A549 (cell line): ENCODE measurements around the gene TIGD2. TPM values are rescaled to one million over a fixed set of nuclear protein-coding genes. Genes with fewer than 3 reads are reported as not detected.

Experiments
- ATAC-seq, 2 experiments: fragments of 200-7000 bp in 1 of 2; fragments of >200 bp in 1 of 2; cut with Nextera tagmentation in 1 of 2; cut with Tn5 transposase in 1 of 2; 3 replicates each; pipeline versions ENCODE4 v1.8.0 to v1.9.1; 2018 to 2020; ENCODE audit warnings: mild to moderate bottlenecking in 1 of 2, moderate library complexity in 1 of 2
- CTCF ChIA-PET: fragments of 300-600 bp; sonication (Branson Sonifier 250); formaldehyde crosslinking; extraction: SDS; loops from one replicate; lab custom pipeline; 2021; ENCODE audit warnings: antibody characterized with exemption, inconsistent platforms; lab: Yijun Ruan, JAX
- POLR2A ChIA-PET: fragments of 350-600 bp; formaldehyde crosslinking; extraction: SDS; loops from one replicate; lab custom pipeline; 2021; ENCODE audit warnings: antibody characterized with exemption, inconsistent platforms; lab: Yijun Ruan, JAX
- DNase-seq, 2 experiments: peaks; one replicate each; pipeline versions ENCODE4 v3.0.0 to v3.0.0-alpha.2; 2011 to 2016; ENCODE audit warnings: low read depth in 1 of 2, low spot score in 1 of 2
- FAIRE-seq: peaks from 2 replicates; lab custom pipeline; 2011; peaks lifted over from hg19 to GRCh38; lab: Jason Lieb, UNC
- H3K27ac ChIP-seq, 2 experiments: fragments of >200 bp; sonication (Bioruptor Twin); formaldehyde crosslinking; 3 replicates each; pipeline ENCODE4 v1.5.1; 2016 to 2017
- H3K4me1 ChIP-seq: fragments of >200 bp; sonication (Bioruptor Twin); formaldehyde crosslinking; 3 replicates; pipeline ENCODE4 v1.6.1; 2016
- H3K4me2 ChIP-seq: fragments of >200 bp; sonication (Bioruptor Twin); formaldehyde crosslinking; 3 replicates; pipeline ENCODE4 v1.6.1; 2016
- H3K4me3 ChIP-seq: fragments of >200 bp; sonication (Bioruptor Twin); formaldehyde crosslinking; 3 replicates; pipeline ENCODE4 v1.5.1; 2016
- H3K9me3 ChIP-seq: fragments of >200 bp; sonication (Bioruptor Twin); formaldehyde crosslinking; 3 replicates; pipeline ENCODE4 v1.6.1; 2016
- BCL3 ChIP-seq: fragments of >200 bp; sonication (Bioruptor Twin); formaldehyde crosslinking; IDR thresholded peaks from 3 replicates; pipeline ENCODE4 v1.6.1; 2016
- CBX2 ChIP-seq: fragments of 200-600 bp; sonication (generic); IDR thresholded peaks from 2 replicates; pipeline ENCODE4 v1.6.1; 2016; ENCODE audit warnings: low read depth, mild to moderate bottlenecking, borderline replicate concordance
- CHD2 ChIP-seq: fragments of 150-350 bp; IDR thresholded peaks from 2 replicates; pipeline ENCODE4 v1.6.1; 2014; ENCODE audit warnings: low read length; ENCODE audit not compliant: partially characterized antibody
- CTCF ChIP-seq: fragments of >200 bp; sonication (Bioruptor Twin); formaldehyde crosslinking; IDR thresholded peaks from 3 replicates; pipeline ENCODE4 v1.5.1; 2016
- FOSB ChIP-seq: fragments of 250-450 bp; sonication (Bioruptor Pico); IDR thresholded peaks from 2 replicates; pipeline ENCODE4 v1.5.0; 2020; ENCODE audit warnings: mild to moderate bottlenecking, moderate library complexity
- FOSL2 ChIP-seq, 2 experiments: fragments of 450-650 bp in 1 of 2; fragments of >200 bp in 1 of 2; sonication (Bioruptor Twin) in 1 of 2; formaldehyde crosslinking; IDR thresholded peaks; 2 replicates each; pipeline versions ENCODE4 v1.5.0 to v1.6.1; 2016 to 2020; ENCODE audit warnings: mild to moderate bottlenecking in 1 of 2, moderate library complexity in 1 of 2
- FOXS1 ChIP-seq: fragments of 250-450 bp; sonication (Bioruptor Pico); IDR thresholded peaks from 2 replicates; pipeline ENCODE4 v1.5.0; 2020; ENCODE audit warnings: mild to moderate bottlenecking, moderate library complexity
- GATA3 ChIP-seq: IDR thresholded peaks from 2 replicates; pipeline ENCODE4 v1.6.1; 2012; ENCODE audit warnings: borderline replicate concordance
- JUNB ChIP-seq: fragments of >200 bp; sonication (Bioruptor Twin); formaldehyde crosslinking; IDR thresholded peaks from 2 replicates; pipeline ENCODE4 v1.6.1; 2016
- MYC ChIP-seq: IDR thresholded peaks from 2 replicates; pipeline ENCODE4 v1.6.1; 2012; ENCODE audit warnings: mild to moderate bottlenecking, inconsistent platforms, low read length, improper control_type of control experiment, borderline replicate concordance
- PBX3 ChIP-seq: IDR thresholded peaks from 2 replicates; pipeline ENCODE4 v1.6.1; 2012
- PHF8 ChIP-seq: fragments of 200-600 bp; sonication (generic); IDR thresholded peaks from 2 replicates; pipeline ENCODE4 v1.6.1; 2016; ENCODE audit warnings: low read depth, mild to moderate bottlenecking, antibody characterized with exemption, moderate library complexity, borderline replicate concordance
- RCOR1 ChIP-seq: fragments of 150-350 bp; IDR thresholded peaks from 2 replicates; pipeline ENCODE4 v1.6.1; 2014; ENCODE audit warnings: antibody characterized with exemption, low read length, low read depth
- USF2 ChIP-seq: fragments of 450-650 bp; IDR thresholded peaks from 2 replicates; pipeline ENCODE4 v1.6.1; 2014; ENCODE audit warnings: antibody characterized with exemption
- ZFP36 ChIP-seq: fragments of 450-650 bp; IDR thresholded peaks from 2 replicates; pipeline ENCODE4 v1.6.1; 2014; ENCODE audit warnings: borderline replicate concordance; ENCODE audit not compliant: partially characterized antibody
- ZSCAN20 ChIP-seq: fragments of 250-450 bp; sonication (Bioruptor Pico); IDR thresholded peaks from 2 replicates; pipeline ENCODE4 v1.8.0; 2022; ENCODE audit warnings: mild to moderate bottlenecking, moderate library complexity
- WGBS: methylation state at CpG from one replicate; pipeline ENCODE4 v1.1.6; 2017; ENCODE audit errors: missing lambda C conversion rate; 5-methylcytosine and 5-hydroxymethylcytosine counted together
- polyA plus RNA-seq, 4 experiments: library from polyadenylated mRNA; depleted of rRNA in 3 of 4; stranded (reverse); fragments of >200 nt; fragmentation: RNase III in 1 of 4; extraction: RNeasy Plus Mini Kit Qiagen cat#74134 plus additional on column Dnase treatment in 1 of 4; gene quantifications; 2 replicates in 3 of 4; 3 replicates in 1 of 4; pipeline ENCODE4 v1.2.3, GENCODE V29; 2011 to 2017

Gene TIGD2
- polyA plus RNA-seq, 2 of the 4 experiments (the other 2 are of a cell fraction) = 6.6 to 10.7 TPM

- ATAC-seq (peak in 1 of 2 experiments; percentile 51; a peak in 2 of 6 replicates), DNase-seq (peak in 1 of 2 experiments; percentile 30), FAIRE-seq (no peak)
- ChIA-PET POLR2A (no interaction called here), CTCF (no interaction called here)
- WGBS = 25% methylated on average over 3 of the region's 3 CpGs
- H3K4me3 ChIP-seq = no peak overlapping the region
- H3K9me3 ChIP-seq = no peaks in the 10 kb centered on the region
- peak overlapping the region; percentile 49 for H3K4me2 ChIP-seq
- TF ChIP-seq FOSL2 (IDR thresholded peaks at IDR 0.05) (no peak), FOSL2 (CRISPR knock-in tag; IDR thresholded peaks at IDR 0.05) (0 out of 2 replicates have a peak, but pooled peaks have one; percentile 23), PBX3 (no peak), GATA3 (peak; percentile 77; the same call in 1 of the 2 replicates)
- peak overlapping the region in 1 of 2 experiments; percentile 64; a peak in 3 of 6 replicates for H3K27ac ChIP-seq
- H3K4me1 ChIP-seq = peaks cover 34% of the 10 kb centered on the region
Observed at GRCh38 chr4:89136525-89136924, 25.2 kb downstream of the TIGD2 start.

GRCh38 chr4:89137231-89137630 lies 25.9 kb downstream of the TIGD2 start:
- no peak overlapping the region for H3K4me3 ChIP-seq
- no peak overlapping the region for H3K27ac ChIP-seq
- no peaks in the 10 kb centered on the region for H3K9me3 ChIP-seq
- POLR2A ChIA-PET = no interaction called here
- H3K4me1 ChIP-seq = peaks cover 34% of the 10 kb centered on the region
- ATAC-seq = no peak
- TF ChIP-seq JUNB = no peak
- no peak for TF ChIP-seq PHF8
- TF ChIP-seq BCL3 = no peak
- TF ChIP-seq ZSCAN20 (CRISPR knock-in tag) = no peak
- TF ChIP-seq CHD2 = no peak
- no peak for TF ChIP-seq RCOR1
- no peak for TF ChIP-seq FOSL2 (IDR thresholded peaks at IDR 0.05)
- no peak for TF ChIP-seq FOSL2 (CRISPR knock-in tag; IDR thresholded peaks at IDR 0.05)
- TF ChIP-seq MYC = no peak
- TF ChIP-seq CTCF = no peak
- TF ChIP-seq ZFP36 = no peak
- TF ChIP-seq USF2 = no peak
- CTCF ChIA-PET = no interaction called here
- no peak for DNase-seq
- H3K4me2 ChIP-seq = no peak overlapping the region; the same call in 2 of the 3 replicates
- WGBS = 89% methylated on average over 5 of the region's 5 CpGs
- FAIRE-seq = no peak

- Histone ChIP-seq H3K9me3 (no peaks in the 10 kb centered on the region), H3K4me2 (no peak overlapping the region), H3K4me1 (peaks cover 34% of the 10 kb centered on the region), H3K27ac (peak overlapping the region in 1 of 2 experiments; percentile 24; a peak in 1 of 6 replicates), H3K4me3 (no peak overlapping the region)
- DNase-seq = no peak
- no peak for ATAC-seq
- FAIRE-seq = no peak
- TF ChIP-seq FOXS1 (CRISPR knock-in tag) = no peak
- no peak for TF ChIP-seq FOSL2 (IDR thresholded peaks at IDR 0.05)
- TF ChIP-seq FOSL2 (CRISPR knock-in tag; IDR thresholded peaks at IDR 0.05) = no peak
- no peak for TF ChIP-seq CBX2
- TF ChIP-seq FOSB (CRISPR knock-in tag) = no peak
- 81% methylated on average over 12 of the region's 12 CpGs for WGBS
- CTCF ChIA-PET = no interaction called here
- POLR2A ChIA-PET = no interaction called here
Observed at GRCh38 chr4:89137695-89138094, 26.4 kb downstream of the TIGD2 start.
